GM12801 (cell line): ENCODE measurements around the gene RNFT2.

Experiments used
- CTCF ChIP-seq: IDR thresholded peaks from one replicate; pipeline ENCODE4 v1.5.1; 2011; ENCODE audit warnings: control low read depth; ENCODE audit not compliant: insufficient read length; ENCODE audit errors: extremely low read depth

RNFT2 gene

GRCh38 chr12:116693286-116694227 is 44.6 kb upstream of the RNFT2 start:
- no peak for TF ChIP-seq CTCF

- TF ChIP-seq CTCF, result no peak
Observed at GRCh38 chr12:116694653-116695463, 43.3 kb upstream of the RNFT2 start.

GRCh38 chr12:116695464-116695725 is 42.7 kb upstream of the RNFT2 start:
- no peak for TF ChIP-seq CTCF

GRCh38 chr12:116697305-116697704 is 40.8 kb upstream of the RNFT2 start:
- no peak for TF ChIP-seq CTCF

- TF ChIP-seq CTCF, result no peak
Observed at GRCh38 chr12:116697716-116698115, 40.4 kb upstream of the RNFT2 start.

GRCh38 chr12:116698116-116698515 is 40.0 kb upstream of the RNFT2 start:
- no peak for TF ChIP-seq CTCF

GRCh38 chr12:116698554-116699075 is 39.5 kb upstream of the RNFT2 start:
- TF ChIP-seq CTCF, result no peak
